H1 (cell line): ENCODE measurements around the gene BAG2. TPM values are rescaled to one million over a fixed set of nuclear protein-coding genes. Genes with fewer than 3 reads are reported as not detected.

Experiments
- ATF2 ChIP-seq: IDR thresholded peaks from 2 replicates; pipeline ENCODE4 v1.6.1; 2012; ENCODE audit warnings: low read length, inconsistent platforms
- polyA plus RNA-seq, 7 experiments: library from polyadenylated mRNA; depleted of rRNA in 3 of 7; stranded (reverse) in 5 of 7; unstranded in 2 of 7; fragments of >200 nt in 5 of 7; fragments of 200-250 nt in 2 of 7; gene quantifications; 1 replicate in 5 of 7; 2 replicates in 1 of 7; 4 replicates in 1 of 7; pipeline versions ENCODE4 v1.2.1 to v1.2.3, GENCODE V29; 2011 to 2013; ENCODE audit warnings: missing spikeins in 2 of 7, mixed read lengths in 2 of 7
- total RNA-seq: library from RNA; stranded (reverse); fragmentation: NEBNext Ultra II Directional; extraction: Animal tissue kit (Norgen Biotek cat#: 25700); gene quantifications from 2 replicates; pipeline ENCODE4 v1.2.1, GENCODE V29; 2021

BAG2 gene
- total and polyA plus RNA-seq, 2 of the 8 experiments (the other 6 are each of a cell fraction or from before 2014, with no cell fraction given) = 4.4 to 7.4 TPM

DNA sequence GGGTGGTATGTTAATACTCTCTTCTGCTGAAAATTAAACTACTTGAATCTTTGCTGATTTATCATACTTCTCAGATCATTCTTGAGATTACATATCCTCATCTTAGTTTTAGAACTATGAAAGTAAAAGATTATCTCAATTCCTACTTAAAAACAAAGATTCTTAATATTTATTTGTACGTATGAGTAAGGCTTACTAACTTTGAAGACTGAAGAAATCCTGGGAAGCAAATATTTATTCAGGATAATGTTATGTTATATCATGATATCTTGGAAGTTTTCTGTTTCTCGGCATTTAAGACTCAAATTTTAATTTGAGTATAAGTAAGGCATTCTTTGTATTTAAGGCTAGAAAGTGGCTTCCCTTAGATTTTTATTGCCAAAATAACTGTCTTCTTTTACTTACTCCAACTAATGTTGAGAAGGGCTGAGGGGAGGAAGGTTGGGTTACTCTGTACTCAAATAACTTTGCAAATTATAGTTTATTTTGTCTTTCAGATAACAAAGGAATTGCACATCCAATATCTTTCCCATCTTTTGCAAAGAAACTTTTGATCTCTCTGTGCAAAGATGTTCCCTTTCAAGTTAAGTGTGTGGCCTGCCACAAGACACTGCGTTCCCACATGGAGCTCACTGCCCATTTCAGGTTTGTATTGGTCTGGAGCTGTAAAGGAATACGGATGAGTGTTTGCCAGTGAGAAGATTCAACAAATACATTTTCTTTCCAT lies 30.5 kb upstream of the BAG2 start (continued):
- TF ChIP-seq ATF2 = no peak
